Sigmoid colon (tissue), 7 donors: ENCODE data around the gene PRL. TPM values are rescaled to one million over a fixed set of nuclear protein-coding genes. Genes with fewer than 3 reads are reported as not detected.

Experiments used
- DNase-seq: peaks from one replicate; pipeline ENCODE4 v3.0.0-alpha.2; 2019
- H3K27ac ChIP-seq, 4 donors: fragments of 200-600 bp; sonication (generic); one replicate each; pipeline ENCODE4 v1.5.1; 2016 to 2019; ENCODE audit warnings: mild to moderate bottlenecking in 1 of 4
- H3K27me3 ChIP-seq, 3 donors: fragments of 200-600 bp; sonication (generic); one replicate each; pipeline ENCODE4 v1.5.1; 2019; ENCODE audit warnings: mild to moderate bottlenecking in 1 of 3
- H3K36me3 ChIP-seq, 4 donors: fragments of 200-600 bp; sonication (generic); one replicate each; pipeline ENCODE4 v1.5.1; 2016 to 2019
- H3K4me1 ChIP-seq, 4 donors: fragments of 200-600 bp; sonication (generic); one replicate each; pipeline ENCODE4 v1.5.1; 2017 to 2019
- H3K4me3 ChIP-seq, 4 donors: fragments of 200-600 bp; sonication (generic); one replicate each; pipeline ENCODE4 v1.5.1; 2017 to 2019; ENCODE audit warnings: mild to moderate bottlenecking in 2 of 4, moderate library complexity in 1 of 4
- H3K9me3 ChIP-seq, 4 donors: fragments of 200-600 bp in 3 of 4; sonication (generic) in 3 of 4; one replicate each; pipeline versions ENCODE4 v1.5.1 to v1.6.1; 2013 to 2019
- EP300 ChIP-seq, 4 donors: sonication (generic); formaldehyde crosslinking; IDR thresholded peaks; one replicate each; pipeline ENCODE4 v1.6.1; 2017; ENCODE audit warnings: antibody characterized with exemption in 4 of 4
- POLR2A ChIP-seq, 2 donors: fragments of 450-650 bp; IDR thresholded peaks; one replicate each; pipeline ENCODE4 v1.6.1; 2016; ENCODE audit warnings: antibody characterized with exemption in 2 of 2, mild to moderate bottlenecking in 2 of 2, moderate library complexity in 2 of 2
- POLR2AphosphoS5 ChIP-seq, 4 donors: sonication (generic); formaldehyde crosslinking; IDR thresholded peaks; one replicate each; pipeline ENCODE4 v1.6.1; 2017; ENCODE audit warnings: antibody characterized with exemption in 4 of 4
- WGBS, 2 donors: extraction: QIAGEN DNeasy Blood & Tissue Kit; methylation state at CpG; one replicate each; pipeline ENCODE4 v1.1.7; 2013; 5-methylcytosine and 5-hydroxymethylcytosine counted together
- intact Hi-C: fragments of 100-400 bp; cut with DNase I; formaldehyde crosslinking; loops from one replicate; pipeline ENCODE4 v1.15.1; 2023
- polyA plus RNA-seq, 3 donors: library from polyadenylated mRNA; stranded (reverse); fragments of 200-250 nt; gene quantifications; one replicate each; pipeline ENCODE4 v1.2.3, GENCODE V29; 2013
- total RNA-seq, 4 donors: library from RNA; depleted of rRNA; stranded (reverse); fragments of >200 nt; gene quantifications; one replicate each; pipeline ENCODE4 v1.1.0, GENCODE V29; 2016
- TF ChIP-seq, protein P1 (sequence below), 4 experiments: fragments of 450-650 bp in 3 of 4; fragments of 200-600 bp in 1 of 4; IDR thresholded peaks; one replicate each; pipeline ENCODE4 v1.5.1; 2016 to 2019; ENCODE audit warnings: antibody characterized with exemption in 4 of 4, mild to moderate bottlenecking in 3 of 4, moderate library complexity in 2 of 4
- donor health status: healthy with polysubstance abuse.
- donor health status: Bipolar disorder and iron deficiency.
- donor health status: healthy.

Gene PRL
- total and polyA plus RNA-seq, 7 donors, result 0.04 TPM; not detected in 6

DNA sequence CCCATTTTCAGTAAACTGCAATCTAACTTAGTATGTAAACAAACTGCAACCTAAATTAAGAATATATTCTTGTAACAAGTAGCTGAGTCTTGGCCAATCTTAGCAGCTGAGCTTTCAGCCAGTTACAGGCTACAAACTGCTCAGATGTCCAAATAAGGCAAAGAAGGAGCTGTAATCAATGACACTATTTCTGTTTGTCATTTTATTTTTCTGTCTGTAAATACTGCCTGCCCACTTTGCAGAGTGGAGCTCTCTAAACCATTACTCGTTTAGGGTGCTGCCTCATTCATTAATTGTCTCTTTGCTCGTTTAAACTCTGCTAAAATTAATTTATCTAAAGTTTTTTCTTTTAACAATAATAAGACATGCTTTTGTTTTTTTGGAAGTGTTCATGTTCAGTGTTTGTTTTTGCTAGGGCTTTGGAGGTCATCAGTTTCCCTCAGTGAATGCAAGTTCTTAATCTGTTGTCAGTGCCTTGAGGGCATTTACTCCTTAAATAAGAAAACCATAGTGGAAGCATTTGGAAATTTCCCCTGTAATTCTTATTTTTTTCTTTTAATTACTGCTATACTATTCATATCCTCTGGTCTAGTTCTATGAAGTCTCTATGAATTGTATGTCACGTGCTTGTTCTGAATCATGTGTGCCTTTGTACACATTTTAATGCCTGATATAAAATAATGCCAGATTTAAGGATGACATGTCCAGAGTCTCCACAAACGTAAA, 3.6 kb upstream of the PRL start:
- H3K4me1 ChIP-seq, result no peaks in the 10 kb centered on the region
- no peak overlapping the region for H3K27ac ChIP-seq
- intact Hi-C loops, result no loop called here
- TF ChIP-seq POLR2A (IDR thresholded peaks at IDR 0.05) (no peak), POLR2AphosphoS5 (IDR thresholded peaks at IDR 0.05) (no peak), EP300 (IDR thresholded peaks at IDR 0.05) (no peak)
- TF ChIP-seq, protein P1, sequence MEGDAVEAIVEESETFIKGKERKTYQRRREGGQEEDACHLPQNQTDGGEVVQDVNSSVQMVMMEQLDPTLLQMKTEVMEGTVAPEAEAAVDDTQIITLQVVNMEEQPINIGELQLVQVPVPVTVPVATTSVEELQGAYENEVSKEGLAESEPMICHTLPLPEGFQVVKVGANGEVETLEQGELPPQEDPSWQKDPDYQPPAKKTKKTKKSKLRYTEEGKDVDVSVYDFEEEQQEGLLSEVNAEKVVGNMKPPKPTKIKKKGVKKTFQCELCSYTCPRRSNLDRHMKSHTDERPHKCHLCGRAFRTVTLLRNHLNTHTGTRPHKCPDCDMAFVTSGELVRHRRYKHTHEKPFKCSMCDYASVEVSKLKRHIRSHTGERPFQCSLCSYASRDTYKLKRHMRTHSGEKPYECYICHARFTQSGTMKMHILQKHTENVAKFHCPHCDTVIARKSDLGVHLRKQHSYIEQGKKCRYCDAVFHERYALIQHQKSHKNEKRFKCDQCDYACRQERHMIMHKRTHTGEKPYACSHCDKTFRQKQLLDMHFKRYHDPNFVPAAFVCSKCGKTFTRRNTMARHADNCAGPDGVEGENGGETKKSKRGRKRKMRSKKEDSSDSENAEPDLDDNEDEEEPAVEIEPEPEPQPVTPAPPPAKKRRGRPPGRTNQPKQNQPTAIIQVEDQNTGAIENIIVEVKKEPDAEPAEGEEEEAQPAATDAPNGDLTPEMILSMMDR (IDR thresholded peaks at IDR 0.05), result no peak
- H3K9me3 ChIP-seq, result no peaks in the 10 kb centered on the region
- H3K27me3 ChIP-seq, result no peaks in the 10 kb centered on the region
- no peaks in the 10 kb centered on the region for H3K36me3 ChIP-seq
- no peak for DNase-seq
- 69 to 81% methylated on average over 4 of the region's 4 CpGs for WGBS, 2 donors
- no peak overlapping the region for H3K4me3 ChIP-seq

DNA sequence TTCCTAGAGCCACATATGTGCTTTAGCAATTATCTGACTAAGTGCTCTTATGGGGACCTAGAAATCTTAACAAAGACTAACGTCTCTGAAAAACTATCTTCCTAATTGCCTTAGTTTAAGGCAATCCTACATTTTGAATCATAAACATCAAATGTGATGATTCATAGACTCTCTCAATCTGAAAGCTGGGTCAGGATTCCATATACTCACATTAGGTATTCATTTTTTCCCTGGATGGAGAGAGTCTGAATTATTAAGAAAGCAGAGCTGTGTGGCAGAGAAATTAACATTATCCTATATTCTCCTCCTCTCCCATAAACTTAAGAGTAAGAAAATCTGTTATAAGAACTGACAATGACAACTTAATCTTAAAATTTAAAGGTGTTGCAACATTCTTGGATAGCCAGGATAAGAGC, 1.6 kb upstream of the PRL start:
- Histone ChIP-seq H3K27me3 (no peaks in the 10 kb centered on the region), H3K4me3 (no peak overlapping the region), H3K27ac (no peak overlapping the region), H3K4me1 (peaks cover 0 to 14% (median 8%) of the 10 kb centered on the region in 4 donors), H3K9me3 (no peaks in the 10 kb centered on the region), H3K36me3 (no peaks in the 10 kb centered on the region)
- intact Hi-C loops, result no loop called here
- TF ChIP-seq EP300 (IDR thresholded peaks at IDR 0.05), result no peak
- no peak for TF ChIP-seq POLR2AphosphoS5 (IDR thresholded peaks at IDR 0.05)
- no peak for TF ChIP-seq POLR2A (IDR thresholded peaks at IDR 0.05)
- TF ChIP-seq, protein P1 (IDR thresholded peaks at IDR 0.05), result no peak
- 74 to 77% methylated on average over 1 of the region's 1 CpG for WGBS, 2 donors
- no peak for DNase-seq

DNA sequence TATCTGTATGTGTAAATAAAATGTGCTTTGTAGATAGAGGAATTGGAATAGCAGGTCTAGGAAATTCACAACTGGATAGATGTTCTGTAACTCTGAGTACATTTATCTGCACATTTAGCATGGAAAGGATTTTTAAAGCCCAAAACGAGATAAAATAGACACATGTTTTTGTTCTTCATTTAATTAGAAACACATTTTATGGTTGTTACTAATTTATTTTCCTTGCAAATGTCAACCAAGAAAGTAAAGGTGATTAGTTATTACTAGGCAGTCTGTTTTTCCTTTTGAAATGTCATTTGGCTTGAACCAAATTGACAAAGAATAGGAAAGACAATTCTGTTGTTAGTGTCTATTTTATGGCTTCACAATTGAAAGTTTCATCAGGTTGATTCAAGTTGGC, 769 bp downstream of the PRL start:
- DNase-seq, result no peak
- intact Hi-C loops, result no loop called here
- Histone ChIP-seq H3K4me3 (no peak overlapping the region), H3K4me1 (peaks cover 0 to 14% (median 8%) of the 10 kb centered on the region in 4 donors), H3K27ac (no peak overlapping the region), H3K9me3 (no peaks in the 10 kb centered on the region), H3K36me3 (no peaks in the 10 kb centered on the region), H3K27me3 (no peaks in the 10 kb centered on the region)
- TF ChIP-seq POLR2A (IDR thresholded peaks at IDR 0.05) (no peak), EP300 (IDR thresholded peaks at IDR 0.05) (no peak), POLR2AphosphoS5 (IDR thresholded peaks at IDR 0.05) (no peak)
- TF ChIP-seq, protein P1 (IDR thresholded peaks at IDR 0.05), result no peak
- WGBS, 2 donors, result 75 to 76% methylated on average over 1 of the region's 1 CpG

DNA sequence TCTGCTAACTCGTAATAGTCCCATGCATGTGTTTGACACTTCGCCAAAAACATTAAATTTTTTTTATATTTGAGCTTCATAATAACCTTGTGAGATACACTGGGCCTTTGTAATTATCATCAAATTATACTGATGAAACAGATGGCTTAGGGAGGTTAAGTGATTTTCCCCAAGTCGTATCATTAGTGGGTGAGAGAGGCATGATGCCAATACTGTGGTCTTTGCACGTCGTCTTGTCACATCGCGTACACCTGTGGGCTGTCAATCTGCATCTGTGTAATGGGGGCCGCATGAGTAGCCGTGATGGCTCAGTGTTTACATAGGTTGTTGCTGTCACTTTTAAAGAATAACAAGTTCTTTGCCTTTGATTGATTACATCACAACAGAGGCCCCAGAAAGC, 1.7 kb downstream of the PRL start:
- Histone ChIP-seq H3K27ac (no peak overlapping the region), H3K27me3 (no peaks in the 10 kb centered on the region), H3K4me1 (peaks cover 0 to 14% (median 8%) of the 10 kb centered on the region in 4 donors), H3K36me3 (no peaks in the 10 kb centered on the region), H3K4me3 (no peak overlapping the region), H3K9me3 (no peaks in the 10 kb centered on the region)
- TF ChIP-seq, protein P1 (IDR thresholded peaks at IDR 0.05), result no peak
- TF ChIP-seq POLR2A (IDR thresholded peaks at IDR 0.05) (no peak), EP300 (IDR thresholded peaks at IDR 0.05) (no peak), POLR2AphosphoS5 (IDR thresholded peaks at IDR 0.05) (no peak)
- DNase-seq, result no peak
- intact Hi-C loops, result no loop called here
- WGBS, 2 donors, result 78 to 84% methylated on average over 9 of the region's 9 CpGs
